Right renal pelvis (tissue), 4 donors: ENCODE data around the gene CNOT1. TPM values are rescaled to one million over a fixed set of nuclear protein-coding genes. Genes with fewer than 3 reads are reported as not detected.
A peak's percentile ranks its signal among the peaks of the same experiment; 100 is the strongest.
"Not testable (repeated sequence)": the region's sequence is repeated elsewhere in the genome, so short reads cannot be mapped to it uniquely, and the experiment has no call there.

Experiments used
- DNase-seq, 4 donors: peaks; one replicate each; pipeline ENCODE4 v3.0.0-alpha.2; 2013; ENCODE audit warnings: low read depth in 4 of 4, low spot score in 3 of 4, missing footprints in 1 of 4
- polyA plus RNA-seq, 4 donors: library from polyadenylated mRNA; unstranded; fragments of 120-200 nt; gene quantifications; one replicate each; pipeline ENCODE4 v1.2.1, GENCODE V29; 2013; ENCODE audit not compliant: insufficient read length in 4 of 4

CNOT1 gene
- polyA plus RNA-seq, 4 donors = 161 to 182 (median 174) TPM

DNA sequence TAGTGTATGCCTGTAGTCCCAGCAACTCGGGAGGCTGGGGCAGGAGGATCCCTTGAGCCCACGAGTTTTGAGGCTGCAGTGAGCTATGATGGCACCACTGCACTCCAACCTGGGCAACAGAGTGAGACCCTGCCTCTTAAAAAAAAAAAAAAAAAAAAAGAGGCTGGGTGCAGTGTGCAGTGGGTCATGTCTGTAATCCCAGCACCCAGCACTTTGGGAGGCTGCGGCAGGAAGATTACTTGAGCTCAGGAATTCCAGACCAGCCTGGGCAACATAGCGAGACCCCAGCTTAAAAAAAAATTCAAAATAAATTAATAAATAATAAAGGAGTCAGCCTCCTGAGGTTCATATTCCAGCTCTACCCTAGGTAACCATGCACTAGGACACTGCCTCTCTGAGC, 9.6 kb upstream of the CNOT1 start:
- no peak for DNase-seq

DNA sequence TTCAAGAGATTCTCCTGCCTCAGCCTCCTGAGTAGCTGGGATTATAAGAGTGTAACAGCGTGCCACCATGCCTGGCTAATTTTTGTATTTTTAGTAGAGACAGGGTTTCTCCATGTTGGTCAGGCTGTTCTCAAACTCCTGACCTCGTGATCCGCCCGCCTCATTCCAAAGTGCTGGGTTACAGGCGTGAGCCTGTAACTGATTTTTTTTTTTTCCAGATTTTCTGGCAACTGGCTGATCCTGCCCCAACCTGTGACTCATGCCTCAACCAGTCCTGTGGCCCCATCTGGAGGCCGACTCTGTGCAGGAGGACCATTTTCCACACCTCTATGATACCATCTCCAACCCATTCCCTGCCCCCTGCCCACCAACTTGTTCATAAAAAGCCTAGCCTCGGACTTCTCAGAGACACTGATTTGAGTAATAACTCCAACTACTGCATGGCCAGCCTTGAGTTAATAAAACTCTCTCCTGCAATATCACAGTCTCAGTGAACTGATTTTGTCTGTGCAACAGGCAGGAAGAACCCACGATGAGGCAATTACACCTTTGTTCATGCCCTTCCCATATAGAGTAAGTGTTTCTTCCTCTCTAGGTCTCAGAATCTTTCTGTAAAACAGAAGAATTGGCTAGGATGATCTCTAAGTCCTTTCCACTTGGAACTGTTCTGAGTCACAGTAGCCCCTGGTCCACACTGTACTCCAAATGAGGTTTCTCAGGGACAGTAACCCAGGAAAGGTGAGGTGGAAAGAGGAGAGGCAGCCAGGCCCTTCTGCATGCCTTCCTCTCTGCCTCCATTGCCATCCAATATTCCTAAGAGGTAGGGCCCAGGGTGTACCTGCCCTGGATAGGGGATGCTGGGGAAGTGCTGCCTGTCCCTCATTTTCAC, 8.8 kb upstream of the CNOT1 start:
- DNase-seq = no peak

DNA sequence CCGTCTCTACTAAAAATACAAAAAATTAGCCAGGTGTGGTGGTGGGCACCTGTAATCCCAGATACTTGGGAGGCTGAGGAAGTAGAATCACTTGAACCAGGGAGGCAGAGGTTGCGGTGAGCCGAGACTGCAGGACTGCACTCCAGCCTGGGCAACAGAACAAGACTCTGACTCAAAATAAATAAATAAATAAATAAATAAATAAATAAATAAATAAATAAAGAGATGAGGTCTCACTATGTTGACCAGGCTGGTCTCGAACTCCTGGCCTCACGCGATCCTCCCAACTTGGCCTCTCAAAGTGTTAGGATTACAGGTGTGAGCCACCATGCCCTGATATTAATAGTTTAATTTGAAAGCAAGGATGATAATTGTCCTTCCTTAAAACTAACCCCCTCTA, 7.4 kb upstream of the CNOT1 start:
- not testable (repeated sequence) for DNase-seq

DNA sequence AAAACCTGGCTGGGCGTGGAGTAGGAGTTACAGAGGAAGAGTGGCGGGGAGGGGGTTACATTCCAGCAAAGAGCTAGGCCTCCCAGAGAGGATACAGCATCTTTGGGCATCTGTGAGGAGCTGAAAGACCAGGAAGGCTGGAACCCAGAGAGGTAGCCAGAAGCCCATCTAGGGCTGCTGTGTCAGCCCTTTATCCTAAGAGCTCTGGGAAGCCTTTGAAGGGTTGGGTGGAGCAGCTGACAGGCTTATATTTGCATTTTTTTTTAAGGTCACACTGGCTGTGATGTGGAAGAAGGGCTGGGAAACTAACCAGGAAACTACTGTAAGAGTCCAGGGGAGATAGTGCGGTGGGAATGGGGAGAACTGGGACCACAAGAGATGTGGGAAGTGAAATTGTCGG, 6.8 kb upstream of the CNOT1 start:
- DNase-seq = no peak

DNA sequence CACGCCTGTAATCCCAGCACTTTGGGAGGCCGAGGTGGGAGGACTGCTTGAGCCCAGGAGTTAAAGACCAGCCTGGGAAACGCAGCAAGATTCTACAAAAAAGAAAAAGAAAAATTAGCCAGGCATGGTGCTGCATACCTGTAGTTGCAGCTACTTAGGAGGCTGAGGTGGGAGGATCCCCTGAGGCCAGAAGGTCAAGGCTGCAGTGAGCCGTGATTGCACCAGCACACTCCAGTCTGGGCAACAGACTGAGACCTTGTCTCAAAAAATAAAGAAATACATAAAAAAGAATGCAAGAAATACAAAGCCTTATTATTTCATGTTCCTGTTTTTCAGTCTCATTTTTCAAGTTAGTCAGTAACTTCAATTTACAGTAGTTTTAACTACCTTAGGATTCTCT, 5.9 kb upstream of the CNOT1 start:
- no peak for DNase-seq

DNA sequence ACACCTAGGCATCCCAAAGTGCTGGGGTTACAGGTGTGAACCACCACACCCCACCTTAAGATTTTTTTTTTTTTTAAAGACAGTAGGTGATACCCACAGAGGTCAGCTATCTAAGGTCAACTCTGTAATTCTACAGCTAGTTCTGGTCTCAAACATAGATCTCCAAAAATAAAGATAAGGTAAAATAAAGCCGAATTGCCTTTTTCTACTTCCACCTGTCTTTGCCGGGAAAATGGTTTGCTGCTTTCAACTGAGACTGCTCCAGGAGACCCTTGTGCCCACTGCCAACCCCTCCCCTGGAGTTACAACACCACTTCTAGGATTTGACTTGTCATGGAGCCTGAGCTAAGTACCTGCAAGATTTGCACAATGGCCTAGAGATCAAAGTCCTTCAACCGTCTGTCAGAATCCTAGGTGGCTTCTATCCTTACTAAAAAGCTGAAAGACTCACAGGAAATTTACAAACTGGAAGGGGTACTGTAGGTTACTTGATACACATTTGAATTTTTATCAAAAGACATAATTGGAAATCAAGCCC, 4.7 kb upstream of the CNOT1 start:
- DNase-seq = no peak

DNA sequence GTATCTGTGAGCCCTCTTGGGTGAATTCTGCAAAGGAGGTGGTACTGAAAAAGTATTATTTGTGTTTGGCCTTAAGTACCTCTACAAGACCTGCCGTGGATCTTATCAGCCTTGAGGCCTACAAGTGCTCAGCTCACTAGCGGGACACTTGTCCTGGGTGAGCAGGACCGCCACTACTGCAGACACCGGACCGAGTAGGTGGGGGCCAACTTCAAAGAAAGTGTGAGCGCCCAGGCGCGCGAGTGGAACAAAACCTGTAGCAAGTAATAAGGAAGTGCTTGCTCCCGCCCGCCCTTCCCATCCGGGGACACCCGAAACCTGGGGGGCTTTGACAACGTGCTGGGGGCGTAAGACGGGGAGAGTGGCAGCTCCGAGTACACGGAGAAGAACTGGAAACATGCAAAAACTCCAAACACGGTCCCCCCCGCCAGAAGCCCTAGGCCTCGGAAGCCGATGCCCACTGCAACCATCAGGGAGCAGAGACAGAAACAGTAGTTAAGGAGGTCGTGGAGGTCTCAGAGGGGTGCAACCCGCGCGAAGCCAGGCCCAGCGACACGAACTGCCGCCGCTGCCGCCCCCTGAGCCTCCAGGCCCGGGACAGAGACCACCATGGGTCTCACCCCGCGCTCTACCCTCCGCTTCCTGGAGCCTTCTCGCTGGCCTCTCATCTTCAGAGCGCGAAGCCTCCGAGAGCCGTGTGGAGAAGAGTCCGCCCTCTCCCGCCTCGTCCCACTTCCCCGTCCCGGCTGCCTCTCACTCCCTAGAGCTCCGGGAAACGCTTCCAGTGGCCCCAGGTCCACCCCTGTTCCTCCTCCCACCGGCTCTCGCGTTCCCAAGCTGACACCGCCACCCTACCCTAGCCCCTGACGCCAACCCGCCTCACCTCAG, 537 bp downstream of the CNOT1 start:
- DNase-seq = peak; percentile 12 to 38 (median 21)

DNA sequence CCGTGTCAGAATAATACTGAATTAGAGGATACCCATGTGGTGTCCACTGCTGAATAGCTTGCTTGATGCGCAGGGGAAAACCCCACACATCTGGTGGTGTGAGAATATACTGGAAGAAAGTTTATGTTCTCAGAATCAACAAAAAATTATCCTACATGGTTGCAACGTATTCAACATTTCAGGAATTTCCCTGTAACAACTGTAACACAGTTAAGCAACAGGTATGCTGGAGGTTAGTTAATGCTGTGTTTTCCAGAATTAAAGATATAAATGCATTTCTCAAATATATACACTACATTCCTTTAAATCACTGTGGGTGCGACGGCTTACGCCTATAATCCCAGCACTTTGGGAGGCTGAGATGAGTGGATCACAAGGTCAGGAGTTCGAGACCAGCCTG, 5.4 kb downstream of the CNOT1 start:
- no peak for DNase-seq

DNA sequence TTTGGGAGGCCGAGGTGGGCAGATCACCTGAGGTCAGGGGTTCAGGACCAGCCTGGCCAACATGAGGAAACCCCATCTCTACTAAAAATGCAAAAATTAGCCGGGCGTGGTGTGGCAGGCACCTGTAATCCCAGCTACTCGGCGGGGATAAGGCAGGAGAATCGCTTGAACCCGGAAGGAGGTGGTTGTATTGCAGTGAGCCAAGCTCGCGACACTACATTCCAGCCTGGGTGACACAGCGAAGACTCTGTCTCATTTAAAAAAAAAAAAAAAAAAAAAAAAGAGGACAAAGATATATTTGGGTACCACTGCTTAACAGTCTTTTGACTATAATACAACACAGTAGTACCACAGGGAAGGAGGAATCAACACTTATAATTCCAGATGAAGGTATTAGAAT, 9.2 kb downstream of the CNOT1 start:
- no peak for DNase-seq

DNA sequence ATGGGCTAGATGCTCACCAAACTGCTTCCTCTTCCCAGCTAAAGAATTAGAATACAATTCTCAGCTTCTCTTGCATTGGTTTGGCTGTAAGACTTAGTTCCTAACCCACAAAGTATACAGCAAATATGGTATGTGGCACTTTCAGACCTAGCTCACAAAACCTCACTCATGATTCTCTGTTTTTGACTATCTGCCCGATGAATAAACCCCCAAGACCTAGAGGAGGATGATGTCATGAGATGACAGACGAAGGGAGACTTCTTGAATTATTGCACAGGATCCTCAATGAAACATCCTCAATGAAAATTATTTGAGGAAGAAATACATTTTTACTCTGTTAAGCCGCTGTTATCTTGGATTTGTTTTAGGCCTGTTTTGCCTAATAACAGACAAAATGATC, 14.3 kb downstream of the CNOT1 start:
- DNase-seq = no peak

DNA sequence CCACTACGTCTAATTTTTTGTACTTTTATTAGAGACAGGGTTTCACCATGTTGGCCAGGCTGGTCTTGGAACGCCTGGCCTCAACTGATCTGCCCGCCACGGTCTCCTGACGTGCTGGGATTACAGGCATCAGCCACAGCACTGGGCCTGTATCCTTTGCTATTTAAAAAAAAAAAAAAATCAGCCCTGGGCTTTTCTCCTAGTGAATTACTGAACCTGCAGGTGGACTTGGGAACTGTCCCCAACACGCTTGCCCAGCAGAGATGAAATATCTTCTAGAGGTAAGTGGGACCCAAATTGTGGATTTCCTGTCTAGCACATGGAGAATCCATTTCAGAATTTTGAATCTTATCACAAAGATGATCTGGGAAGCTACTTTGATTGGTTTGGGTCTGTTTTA, 14.8 kb downstream of the CNOT1 start:
- no peak for DNase-seq

DNA sequence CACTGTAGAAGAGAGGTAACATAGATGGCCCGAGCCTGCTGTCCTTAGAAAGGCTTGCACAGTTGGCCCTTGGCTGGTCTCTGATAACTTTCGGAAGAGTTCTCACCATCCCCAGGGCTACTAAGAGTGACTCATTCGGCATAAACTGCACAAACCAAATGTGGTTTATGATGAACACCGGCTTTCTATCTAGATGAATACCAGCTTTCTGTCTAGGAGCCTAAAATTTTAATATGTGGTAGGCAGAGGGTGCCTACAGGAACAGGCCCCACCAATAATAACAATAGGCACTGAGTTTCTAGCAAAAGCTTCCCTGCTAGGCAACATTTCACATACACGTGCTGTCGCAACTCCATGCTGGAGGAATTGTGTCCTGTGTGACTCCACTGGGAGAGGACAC, 15.4 kb downstream of the CNOT1 start:
- no peak for DNase-seq

DNA sequence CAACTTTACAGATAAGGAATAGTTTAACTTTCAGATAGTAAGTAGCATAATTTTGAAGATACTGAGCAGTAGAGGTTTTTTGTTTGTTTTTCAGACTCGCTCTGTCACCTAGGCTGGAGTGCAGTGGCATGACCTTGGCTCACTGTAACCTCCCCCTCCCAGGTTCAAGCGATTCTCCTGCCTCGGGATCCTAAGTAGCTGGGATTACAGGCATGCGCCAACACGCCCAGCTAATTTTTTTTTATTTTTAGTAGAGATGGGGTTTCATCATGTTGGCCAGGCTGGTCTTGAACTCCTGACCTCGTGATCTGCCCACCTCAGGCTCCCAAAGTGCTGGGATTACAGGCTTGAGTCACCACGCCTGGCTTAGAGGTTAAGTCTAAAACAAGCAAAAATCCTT, 16.7 kb downstream of the CNOT1 start:
- not testable (repeated sequence) for DNase-seq

DNA sequence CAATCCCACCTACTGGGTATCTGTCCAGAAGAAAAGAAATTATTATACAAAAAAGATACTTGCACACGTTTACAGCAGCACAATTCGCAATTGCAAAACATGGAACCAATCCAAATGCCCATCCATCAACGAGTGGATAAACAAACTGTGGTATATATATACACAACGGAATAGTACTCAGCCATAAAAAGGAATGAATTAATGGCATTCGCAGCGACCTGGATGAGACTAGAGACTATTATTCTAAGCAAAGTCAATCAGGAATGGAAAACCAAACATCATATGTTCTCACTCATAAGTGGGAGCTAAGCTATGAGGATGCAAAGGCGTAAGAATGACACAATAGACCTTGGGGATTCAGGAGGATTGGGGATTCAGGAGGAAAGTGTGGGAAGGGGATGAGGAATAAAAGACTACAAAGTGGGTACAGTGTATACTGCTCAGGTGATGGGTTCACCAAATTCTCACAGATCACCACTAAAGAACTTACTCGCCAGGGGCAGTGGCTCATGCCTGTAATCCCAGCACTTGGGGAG, 21.0 kb downstream of the CNOT1 start:
- DNase-seq = no peak

DNA sequence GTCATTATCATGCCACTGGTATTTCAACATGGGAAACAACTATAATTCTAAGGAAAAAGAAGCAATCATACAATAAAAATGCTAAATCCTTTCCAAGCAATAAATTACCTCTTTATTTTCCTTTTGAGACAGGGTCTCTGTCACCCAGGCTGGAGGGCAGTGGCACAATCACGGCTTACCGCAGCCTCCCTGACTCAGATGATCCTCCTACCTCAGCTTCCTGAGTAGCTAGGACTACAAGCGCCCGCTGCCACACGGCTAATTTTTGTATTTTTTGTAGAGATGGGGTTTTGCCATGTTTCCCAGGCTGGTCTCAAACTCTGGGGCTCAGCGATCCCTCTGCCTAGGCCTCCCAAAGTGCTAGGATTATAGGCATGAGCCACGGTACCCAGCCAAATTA, 24.1 kb downstream of the CNOT1 start:
- no peak for DNase-seq

DNA sequence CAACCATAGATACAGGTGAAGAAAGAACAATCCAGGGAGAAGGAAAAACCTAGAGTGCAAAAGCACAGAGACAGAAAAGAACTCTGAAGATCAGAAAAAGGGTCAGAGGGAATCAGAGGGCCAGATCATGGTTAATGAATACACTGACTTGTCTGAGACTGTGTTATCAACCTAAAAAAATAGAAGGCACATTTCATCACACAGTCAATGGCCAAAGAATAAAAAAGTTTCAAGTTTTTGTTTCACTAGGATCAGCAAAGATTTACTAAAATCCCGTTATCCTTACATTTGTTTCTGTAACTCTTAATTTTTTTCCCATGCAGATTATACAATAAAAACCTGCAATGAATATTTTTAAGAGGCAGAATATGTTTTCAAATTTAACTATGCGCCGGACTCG, 38.5 kb downstream of the CNOT1 start:
- DNase-seq = no peak

DNA sequence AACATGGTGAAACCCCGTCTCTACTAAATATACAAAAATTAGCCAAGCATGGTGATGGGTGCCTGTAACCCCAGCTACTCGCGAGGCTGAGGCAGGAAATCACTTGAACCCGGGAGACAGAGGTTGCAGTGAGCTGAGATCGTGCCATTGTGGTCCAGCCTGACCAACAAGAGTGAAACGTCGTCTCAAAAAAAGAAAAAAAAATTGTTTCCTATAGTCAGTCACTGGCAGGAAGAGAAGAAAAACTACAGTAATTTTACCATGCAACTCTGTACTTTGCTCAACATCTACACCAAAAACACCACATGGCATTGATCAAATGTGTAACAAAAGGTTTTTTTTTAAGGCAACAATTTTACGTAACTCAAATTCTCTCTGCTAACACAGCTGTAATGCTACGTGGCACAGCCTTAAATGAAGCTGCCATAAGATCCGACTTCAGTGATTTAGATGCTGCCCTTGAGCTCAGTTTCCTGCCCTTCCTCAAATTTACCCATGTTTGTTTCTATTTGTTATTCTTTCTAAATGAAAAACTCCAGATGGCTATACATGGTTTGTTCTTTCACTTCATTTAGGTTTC, 40.2 kb downstream of the CNOT1 start:
- peak; percentile 7 to 22 (median 10) for DNase-seq

DNA sequence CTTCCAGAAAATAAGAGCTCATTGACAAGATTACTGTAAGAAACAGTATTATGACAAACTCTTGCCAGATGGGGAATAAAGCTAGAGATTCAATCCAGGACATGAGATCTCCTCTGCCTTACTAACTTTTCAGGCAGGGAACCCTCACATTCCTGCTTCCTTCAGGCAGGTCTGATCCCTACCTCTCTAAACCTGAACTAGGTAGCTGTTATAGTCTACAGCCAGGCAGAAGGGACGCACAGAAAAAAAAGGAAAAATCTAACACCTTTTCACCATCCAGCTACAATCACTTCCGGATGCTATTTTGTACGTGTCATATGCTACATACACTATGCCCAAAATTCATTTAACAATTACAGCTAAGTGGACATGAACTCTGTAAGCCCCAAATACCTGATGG, 41.2 kb downstream of the CNOT1 start:
- no peak for DNase-seq

DNA sequence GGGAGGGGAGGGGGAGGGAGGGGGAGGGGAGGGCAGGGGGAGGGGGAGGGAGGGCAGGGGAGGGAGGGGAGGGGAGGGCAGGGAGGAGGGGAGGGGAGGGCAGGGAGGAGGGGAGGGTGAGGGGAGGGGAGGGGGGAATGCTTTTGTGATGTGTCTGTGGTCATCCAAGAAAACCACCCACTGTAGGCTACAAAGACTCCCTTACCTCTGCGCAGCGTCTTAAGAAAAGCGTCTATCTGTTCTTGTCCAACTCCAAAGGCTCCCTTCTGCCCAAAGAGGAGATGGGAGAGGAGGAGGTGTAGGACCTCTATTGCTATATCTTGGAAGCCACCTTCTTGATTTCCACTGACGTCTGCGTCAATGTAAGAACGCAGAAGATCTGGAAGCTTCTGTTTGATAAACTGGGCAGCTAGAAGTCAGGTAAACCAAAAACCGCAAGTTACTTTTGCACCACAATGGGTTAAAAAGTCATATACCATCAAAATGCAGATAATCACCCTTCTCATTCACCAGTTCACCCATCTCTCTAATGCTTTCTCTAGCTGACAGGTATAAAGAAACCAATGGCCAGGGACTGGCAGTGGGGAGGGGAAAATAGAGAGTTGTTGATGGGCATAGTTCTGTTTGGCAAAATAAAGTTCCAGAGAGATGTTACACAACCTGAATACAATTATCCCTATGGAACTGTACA, 43.1 kb downstream of the CNOT1 start:
- DNase-seq = no peak

DNA sequence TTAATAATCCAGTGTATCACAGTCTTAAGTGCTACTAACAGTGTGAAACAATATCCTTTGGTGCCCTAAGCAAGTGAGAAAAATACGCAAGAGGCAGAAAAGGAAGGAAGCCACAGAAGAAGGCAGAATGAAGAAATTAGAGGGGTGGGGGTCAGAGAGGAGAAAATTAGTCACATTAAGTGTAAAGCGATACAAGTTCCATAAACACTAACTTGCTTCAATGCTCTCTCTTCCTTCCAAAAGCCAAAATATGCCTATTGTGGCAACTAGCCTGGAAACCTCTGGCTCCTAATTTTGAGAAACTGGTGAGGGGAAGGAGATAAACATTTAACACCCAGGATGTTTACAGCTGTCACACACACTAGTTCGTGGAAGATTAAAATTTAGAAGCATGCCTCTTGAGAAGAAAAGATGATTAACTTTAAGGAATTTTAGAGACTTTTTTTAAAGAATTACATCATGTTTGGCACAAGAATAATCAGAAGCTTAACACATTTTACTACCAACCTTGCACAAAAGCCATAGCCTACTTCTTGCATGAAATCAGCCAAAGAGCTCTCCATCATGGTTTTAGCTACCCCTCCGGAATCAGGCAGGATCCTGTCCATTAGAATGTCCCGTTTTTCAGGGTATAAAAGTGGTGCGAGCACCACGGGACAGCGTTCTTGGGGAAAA, 44.7 kb downstream of the CNOT1 start:
- DNase-seq = no peak
